Choroid plexus epithelial cell (primary cell): Measurements from ENCODE around the gene SREK1.

Experiments used
- DNase-seq: peaks from one replicate; pipeline ENCODE4 v3.0.0-alpha.2; 2010; ENCODE audit warnings: low read depth
- H3K4me3 ChIP-seq: 2 replicates; pipeline ENCODE4 v1.5.1; 2011; ENCODE audit warnings: low read depth, mild to moderate bottlenecking, control low read depth, low read length, moderate library complexity
- TF ChIP-seq, protein P1 (sequence below): conservative IDR thresholded peaks from 2 replicates; pipeline ENCODE4 v1.5.1; 2011; ENCODE audit warnings: low read depth, mild to moderate bottlenecking, control low read depth, inconsistent platforms, low read length, moderate library complexity

Gene SREK1

GRCh38 chr5:66164044-66164790, 20.1 kb downstream of the SREK1 start:
- DNase-seq = peak; percentile 30
- TF ChIP-seq, protein P1, sequence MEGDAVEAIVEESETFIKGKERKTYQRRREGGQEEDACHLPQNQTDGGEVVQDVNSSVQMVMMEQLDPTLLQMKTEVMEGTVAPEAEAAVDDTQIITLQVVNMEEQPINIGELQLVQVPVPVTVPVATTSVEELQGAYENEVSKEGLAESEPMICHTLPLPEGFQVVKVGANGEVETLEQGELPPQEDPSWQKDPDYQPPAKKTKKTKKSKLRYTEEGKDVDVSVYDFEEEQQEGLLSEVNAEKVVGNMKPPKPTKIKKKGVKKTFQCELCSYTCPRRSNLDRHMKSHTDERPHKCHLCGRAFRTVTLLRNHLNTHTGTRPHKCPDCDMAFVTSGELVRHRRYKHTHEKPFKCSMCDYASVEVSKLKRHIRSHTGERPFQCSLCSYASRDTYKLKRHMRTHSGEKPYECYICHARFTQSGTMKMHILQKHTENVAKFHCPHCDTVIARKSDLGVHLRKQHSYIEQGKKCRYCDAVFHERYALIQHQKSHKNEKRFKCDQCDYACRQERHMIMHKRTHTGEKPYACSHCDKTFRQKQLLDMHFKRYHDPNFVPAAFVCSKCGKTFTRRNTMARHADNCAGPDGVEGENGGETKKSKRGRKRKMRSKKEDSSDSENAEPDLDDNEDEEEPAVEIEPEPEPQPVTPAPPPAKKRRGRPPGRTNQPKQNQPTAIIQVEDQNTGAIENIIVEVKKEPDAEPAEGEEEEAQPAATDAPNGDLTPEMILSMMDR = no peak
- no peak overlapping the region for H3K4me3 ChIP-seq

DNA sequence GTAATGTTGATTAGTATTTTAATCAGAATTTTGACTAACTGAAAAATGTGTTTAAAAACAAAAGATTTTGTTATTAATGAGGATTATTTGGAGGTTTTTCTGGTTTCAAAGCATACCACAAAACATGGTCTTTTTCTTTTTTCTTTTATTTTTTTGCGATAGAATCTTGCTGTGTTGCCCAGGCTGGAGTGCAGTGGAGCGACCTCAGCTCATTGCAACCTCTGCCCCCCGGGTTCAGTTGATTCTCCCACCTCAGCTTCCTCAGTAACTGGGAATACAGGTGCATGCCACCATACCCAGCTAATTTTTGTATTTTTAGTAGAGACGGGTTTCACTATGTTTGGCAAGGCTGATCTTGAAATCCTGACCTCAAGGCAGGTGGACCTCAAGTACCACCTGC, 24.1 kb downstream of the SREK1 start:
- no peak for DNase-seq
- TF ChIP-seq, protein P1 = no peak

DNA sequence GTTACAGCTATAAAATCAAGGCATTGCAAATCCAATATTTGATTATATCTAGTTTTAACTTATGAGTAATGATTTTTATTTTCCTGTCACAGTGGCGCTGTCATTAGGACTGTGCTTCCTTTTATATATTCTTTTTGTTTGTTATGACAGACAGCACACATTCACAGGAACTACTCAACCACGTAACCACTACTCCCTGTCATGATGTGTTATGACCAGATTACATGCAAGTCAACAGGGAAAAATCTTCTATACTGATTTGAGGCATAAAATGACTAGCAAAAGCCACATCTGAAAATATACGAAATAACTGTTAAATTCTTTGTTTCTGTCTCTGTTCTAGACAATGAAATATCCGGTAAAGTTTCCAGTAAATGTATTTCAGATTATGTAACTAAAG, 25.4 kb downstream of the SREK1 start:
- H3K4me3 ChIP-seq = no peak overlapping the region
- DNase-seq = no peak
- TF ChIP-seq, protein P1 = no peak

More for the DNA sequence above, 24.1 kb downstream of the SREK1 start:
- no peak overlapping the region for H3K4me3 ChIP-seq

DNA sequence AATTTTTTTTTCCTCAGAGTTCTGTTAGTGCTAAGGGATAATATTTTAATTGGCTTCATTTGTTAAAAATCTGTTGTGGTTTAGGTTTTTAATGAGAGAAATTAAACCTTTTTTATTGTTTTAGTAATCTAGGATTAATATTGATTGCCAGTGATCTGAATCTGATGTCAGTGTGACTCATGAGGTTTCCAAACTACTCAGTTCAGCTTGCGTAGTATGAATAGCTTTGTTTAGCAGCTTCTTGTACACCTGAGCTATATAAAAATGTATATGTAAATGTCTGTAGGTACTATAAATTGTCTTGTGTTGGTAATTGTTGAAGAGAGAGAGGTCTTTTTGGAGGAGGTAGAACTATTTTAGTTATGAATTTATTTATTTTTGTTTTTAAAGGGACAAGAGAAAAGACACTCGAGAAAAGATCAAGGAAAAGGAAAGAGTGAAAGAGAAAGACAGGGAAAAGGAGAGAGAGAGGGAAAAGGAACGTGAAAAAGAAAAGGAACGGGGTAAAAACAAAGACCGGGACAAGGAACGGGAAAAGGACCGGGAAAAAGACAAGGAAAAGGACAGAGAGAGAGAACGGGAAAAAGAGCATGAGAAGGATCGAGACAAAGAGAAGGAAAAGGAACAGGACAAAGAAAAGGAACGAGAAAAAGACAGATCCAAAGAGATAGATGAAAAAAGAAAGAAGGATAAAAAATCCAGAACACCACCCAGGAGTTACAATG, 26.3 kb downstream of the SREK1 start:
- DNase-seq = no peak
- TF ChIP-seq, protein P1 = no peak

GRCh38 chr5:66171349-66172344, 27.5 kb downstream of the SREK1 start:
- TF ChIP-seq, protein P1 = peak; percentile 58
- DNase-seq = peak; percentile 78
- no peak overlapping the region for H3K4me3 ChIP-seq

More for the DNA sequence above, 26.3 kb downstream of the SREK1 start:
- H3K4me3 ChIP-seq = no peak overlapping the region

DNA sequence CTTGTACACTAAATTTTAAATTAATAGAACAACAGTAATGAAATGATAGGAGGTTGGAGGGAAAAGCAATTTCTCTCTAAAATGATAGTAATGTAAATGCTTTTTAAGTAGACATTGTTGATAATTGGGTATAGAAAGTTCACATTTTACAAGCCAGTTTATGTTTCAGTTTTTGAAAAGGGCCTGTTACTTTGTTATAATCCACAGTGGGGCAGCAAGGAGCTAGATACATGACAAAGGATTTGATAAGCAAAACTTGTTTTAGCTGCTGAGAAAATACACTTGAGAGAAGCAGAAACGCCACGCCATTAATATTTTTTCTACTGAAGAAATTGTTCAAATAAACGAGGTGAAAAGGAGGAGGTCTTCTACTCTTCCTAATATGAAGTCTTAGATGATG, 30.2 kb downstream of the SREK1 start:
- H3K4me3 ChIP-seq = no peak overlapping the region
- peak; percentile 75 for DNase-seq

More for the DNA sequence above, 30.2 kb downstream of the SREK1 start:
- TF ChIP-seq, protein P1 = peak; percentile 58
